GM12878 (cell line): Measurements from ENCODE around the gene APOBEC3C. TPM values are rescaled to one million over a fixed set of nuclear protein-coding genes. Genes with fewer than 3 reads are reported as not detected.
"Not testable (repeated sequence)": the region's sequence is repeated elsewhere in the genome, so short reads cannot be mapped to it uniquely, and the experiment has no call there.

Experiments used
- ATAC-seq: fragments of 200-7000 bp; cut with Tn5 transposase; 3 replicates; pipeline ENCODE4 v1.9.1; 2020; ENCODE audit warnings: mild to moderate bottlenecking, moderate library complexity
- BruUV-seq: library from RNA; stranded (reverse); fragments of 400-500 nt; replicated peaks from 2 replicates; lab custom pipeline; 2021; lab: Mats Ljungman, UMichigan
- CTCF ChIA-PET: fragments of 300-600 bp; sonication (Branson Sonifier 250); formaldehyde crosslinking; extraction: SDS; loops from one replicate; lab custom pipeline; 2021; ENCODE audit warnings: inconsistent platforms; lab: Yijun Ruan, JAX
- POLR2A ChIA-PET: fragments of 350-600 bp; formaldehyde crosslinking; extraction: SDS; loops from one replicate; lab custom pipeline; 2021; ENCODE audit warnings: inconsistent platforms; lab: Charles Lee
- RAD21 ChIA-PET: fragments of 300-600 bp; sonication (Branson Sonifier 250); formaldehyde crosslinking; loops from one replicate; lab custom pipeline; 2023; ENCODE audit warnings: antibody characterized with exemption; ENCODE audit not compliant: unreplicated experiment; lab: Charles Lee
- SMC1A ChIA-PET: fragments of 300-600 bp; sonication (Branson Sonifier 250); formaldehyde crosslinking; loops from one replicate; lab custom pipeline; 2023; ENCODE audit not compliant: unreplicated experiment, uncharacterized antibody; lab: Charles Lee
- DNase-seq: peaks from one replicate; pipeline ENCODE4 v3.0.0-alpha.2; 2011; ENCODE audit warnings: low read depth, low spot score
- FAIRE-seq: peaks from 3 replicates; lab custom pipeline; 2011; peaks lifted over from hg19 to GRCh38; lab: Jason Lieb, UNC
- H2AFZ ChIP-seq: 2 replicates; pipeline ENCODE4 v1.6.0; 2011; ENCODE audit warnings: low read depth, low read length, control low read depth; ENCODE audit not compliant: control insufficient read depth
- H3K27ac ChIP-seq: 2 replicates; pipeline ENCODE4 v1.5.1; 2011; ENCODE audit warnings: control low read depth; ENCODE audit not compliant: control insufficient read depth, insufficient read depth
- H3K27me3 ChIP-seq, 2 experiments: replicated peaks in 1 of 2; 2 replicates each; pipeline versions ENCODE4 v1.6.0 to v1.6.1; 2011; ENCODE audit warnings: low read length in 1 of 2; ENCODE audit not compliant: control insufficient read depth in 2 of 2, insufficient read depth in 2 of 2
- H3K36me3 ChIP-seq, 2 experiments: 2 replicates each; pipeline ENCODE4 v1.5.1; 2011; ENCODE audit warnings: low read length in 1 of 2; ENCODE audit not compliant: control insufficient read depth in 2 of 2, insufficient read depth in 2 of 2
- H3K4me1 ChIP-seq: 2 replicates; pipeline ENCODE4 v1.6.1; 2011; ENCODE audit warnings: mild to moderate bottlenecking, low read length, moderate library complexity, mixed read lengths; ENCODE audit not compliant: control insufficient read depth, insufficient read depth
- H3K4me2 ChIP-seq: 2 replicates; pipeline ENCODE4 v1.6.0; 2011; ENCODE audit warnings: control low read depth; ENCODE audit not compliant: control insufficient read depth, insufficient read depth
- H3K4me3 ChIP-seq: fragments of 200-600 bp; sonication (generic); 2 replicates; pipeline ENCODE4 v1.5.1; 2016
- H3K79me2 ChIP-seq: 2 replicates; pipeline ENCODE4 v1.6.0; 2011; ENCODE audit warnings: low read length; ENCODE audit not compliant: control insufficient read depth, insufficient read depth
- H3K9ac ChIP-seq: 2 replicates; pipeline ENCODE4 v1.8.0; 2011; ENCODE audit warnings: low read length, control low read depth, mixed read lengths; ENCODE audit not compliant: control insufficient read depth, insufficient read depth
- H3K9me3 ChIP-seq: replicated peaks from 3 replicates; pipeline ENCODE4 v1.5.1; 2011; ENCODE audit warnings: mild to moderate bottlenecking, low read length; ENCODE audit not compliant: control insufficient read depth, insufficient read depth
- H4K20me1 ChIP-seq: 2 replicates; pipeline ENCODE4 v1.6.0; 2011; ENCODE audit not compliant: control insufficient read depth, insufficient read depth
- ATF7 ChIP-seq: fragments of 450-650 bp; IDR thresholded peaks from 2 replicates; pipeline ENCODE4 v1.6.1; 2016; ENCODE audit warnings: low read depth, mild to moderate bottlenecking
- CEBPB ChIP-seq, 2 experiments: fragments of 150-350 bp in 1 of 2; IDR thresholded peaks; 2 replicates each; pipeline ENCODE4 v1.6.1; 2012 to 2014; ENCODE audit warnings: low read depth in 2 of 2, low read length in 2 of 2, borderline replicate concordance in 1 of 2, inconsistent platforms in 1 of 2
- FOXM1 ChIP-seq: IDR thresholded peaks from 2 replicates; pipeline ENCODE4 v1.6.1; 2012; ENCODE audit warnings: low read depth, mild to moderate bottlenecking, inconsistent platforms, low read length, moderate library complexity
- GATAD2B ChIP-seq: fragments of 450-650 bp; conservative IDR thresholded peaks from 2 replicates; pipeline ENCODE4 v1.6.1; 2017; ENCODE audit warnings: low read depth, mild to moderate bottlenecking, moderate library complexity
- IKZF1 ChIP-seq: fragments of 450-650 bp; conservative IDR thresholded peaks from 2 replicates; pipeline ENCODE4 v1.6.1; 2017; ENCODE audit warnings: antibody characterized with exemption, mild to moderate bottlenecking
- IKZF2 ChIP-seq, 2 experiments: fragments of 450-650 bp; IDR thresholded peaks; 2 replicates each; pipeline ENCODE4 v1.6.1; 2017; ENCODE audit warnings: mild to moderate bottlenecking in 2 of 2, moderate library complexity in 2 of 2
- NFIC ChIP-seq: IDR thresholded peaks from 2 replicates; pipeline ENCODE4 v1.6.1; 2012; ENCODE audit warnings: low read depth, mild to moderate bottlenecking, inconsistent platforms, low read length, moderate library complexity
- POLR2A ChIP-seq: IDR thresholded peaks from 2 replicates; pipeline ENCODE4 v1.6.1; 2011; ENCODE audit warnings: low read depth, mild to moderate bottlenecking, low read length
- RUNX3 ChIP-seq: IDR thresholded peaks from 2 replicates; pipeline ENCODE4 v1.6.1; 2012; ENCODE audit warnings: low read length, inconsistent platforms
- SMAD1 ChIP-seq: fragments of 450-650 bp; IDR thresholded peaks from 2 replicates; pipeline ENCODE4 v1.6.1; 2018; ENCODE audit warnings: mild to moderate bottlenecking, low read depth; ENCODE audit not compliant: partially characterized antibody
- ZBED1 ChIP-seq: IDR thresholded peaks from 2 replicates; pipeline ENCODE4 v1.6.1; 2016; ENCODE audit warnings: borderline replicate concordance
- WGBS: methylation state at CpG from one replicate; pipeline ENCODE4 v1.1.6; 2016; ENCODE audit warnings: low lambda C conversion rate; ENCODE audit not compliant: insufficient replicate concordance, insufficient coverage; ENCODE audit errors: missing lambda C conversion rate; 5-methylcytosine and 5-hydroxymethylcytosine counted together
- in situ Hi-C: fragments of 300-500 bp; cut with MboI; formaldehyde crosslinking; loops from 9 replicates; pipeline ENCODE4 v1.14.3; 2018; ENCODE audit warnings: mixed read lengths
- intact Hi-C: fragments of 100-400 bp; cut with micrococcal nuclease; formaldehyde crosslinking; loops from one replicate; pipeline ENCODE4 v1.14.2; 2022; ENCODE audit not compliant: unreplicated experiment
- polyA plus RNA-seq, 11 experiments: library from polyadenylated mRNA; depleted of rRNA in 4 of 11; unstranded in 6 of 11; stranded (reverse) in 5 of 11; fragments of >200 nt; fragmentation: Nextera tagmentation in 4 of 11; fragmentation: Illumina TruSeq in 1 of 11; extraction: Ambion mirVana in 4 of 11; extraction: Trizol in 1 of 11; gene quantifications; 1 replicate in 1 of 11; 2 replicates in 10 of 11; pipeline versions ENCODE4 v1.2.1 to v1.2.3, GENCODE V29; 2011 to 2016; ENCODE audit warnings: inconsistent platforms in 2 of 11, missing spikeins in 2 of 11, low read depth in 1 of 11
- total RNA-seq, 4 experiments: library from RNA; depleted of rRNA in 3 of 4; stranded (reverse); fragments of >200 nt in 3 of 4; fragmentation: Illumina TruSeq in 1 of 4; extraction: Trizol in 1 of 4; gene quantifications; 2 replicates each; pipeline versions ENCODE4 v1.2.1 to v1.2.3, GENCODE V29; 2013 to 2021
- TF ChIP-seq, protein P1 (sequence below): fragments of 450-650 bp; IDR thresholded peaks from 2 replicates; pipeline ENCODE4 v1.6.1; 2017; ENCODE audit warnings: mild to moderate bottlenecking, low read depth, inconsistent platforms; ENCODE audit not compliant: poor library complexity, severe bottlenecking
- TF ChIP-seq, protein P2 (sequence below): fragments of 450-650 bp; formaldehyde crosslinking; IDR thresholded peaks from 2 replicates; pipeline ENCODE4 v1.4.0; 2022; ENCODE audit warnings: mild to moderate bottlenecking, moderate library complexity
- TF ChIP-seq, protein P3 (sequence below): fragments of 450-650 bp; IDR thresholded peaks from 2 replicates; pipeline ENCODE4 v1.6.1; 2016; ENCODE audit warnings: mild to moderate bottlenecking

The APOBEC3C gene
- total and polyA plus RNA-seq, 10 of the 15 experiments (the other 5 are each of a cell fraction or from before 2014, with no cell fraction given): 22.9 to 290 (median 156) TPM

DNA sequence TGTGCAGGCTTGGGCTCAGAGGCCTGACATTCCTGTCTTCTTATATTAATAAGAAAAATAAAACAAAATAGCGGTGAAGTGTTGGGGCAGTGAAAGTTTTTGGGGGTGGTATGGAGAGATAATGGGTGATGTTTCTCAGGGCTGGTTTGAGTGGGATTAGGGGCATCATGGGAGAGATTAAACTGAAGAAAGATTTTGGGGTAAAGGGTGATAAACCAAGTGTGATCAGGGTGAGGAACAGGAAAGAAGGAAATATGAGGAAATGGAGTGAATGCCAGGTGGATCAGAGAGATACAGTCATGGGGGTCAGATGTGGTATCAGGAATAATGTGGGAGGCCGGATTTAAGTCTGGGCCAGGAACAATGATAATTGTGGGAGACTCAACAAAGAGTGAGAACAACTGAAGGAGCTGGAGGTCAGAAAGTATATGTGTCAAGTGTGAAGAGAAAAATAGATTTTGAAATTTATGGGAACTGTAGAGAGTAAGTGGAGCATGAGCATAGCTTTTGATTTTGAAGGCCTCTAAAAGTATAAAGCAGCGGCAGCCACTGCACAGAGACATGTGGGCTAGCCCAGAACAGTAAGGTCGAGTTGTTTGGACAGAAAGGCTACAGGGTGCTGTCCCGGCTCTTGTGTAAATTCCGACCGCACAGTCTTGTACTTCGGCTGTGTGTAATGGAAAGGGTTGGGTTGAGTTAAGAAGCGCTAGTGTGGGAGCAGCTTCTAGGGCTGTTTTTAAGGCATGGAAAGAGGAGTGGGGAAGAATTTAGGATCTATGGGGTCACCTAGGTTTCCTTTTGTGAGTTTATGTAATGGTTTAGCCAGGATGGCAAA, 52.6 kb downstream of the APOBEC3C start:
- H4K20me1 ChIP-seq, H3K36me3 ChIP-seq, H3K27me3 ChIP-seq, DNase-seq, FAIRE-seq, in situ Hi-C loops, H3K9me3 ChIP-seq: not testable (repeated sequence)
- peak; percentile 66 for ATAC-seq
- Histone ChIP-seq H3K4me3 (peak overlapping the region; percentile 63), H3K9ac (peak overlapping the region; percentile 70), H3K27ac (peak overlapping the region; percentile 92), H3K4me1 (peaks cover 53% of the 10 kb centered on the region), H3K79me2 (peaks cover 16% of the 10 kb centered on the region), H2AFZ (peak overlapping the region; percentile 0), H3K4me2 (peak overlapping the region; percentile 95)
- CTCF ChIA-PET: interaction anchor here (0.7 to 2.0 kb wide), 6 partner anchors 32 to 242 kb away, joined by 3 to 13 read pairs (median 4); no protein-coding TSS in a partner anchor
- TSS peak; percentile 93 for BruUV-seq
- intact Hi-C loops: loop anchor here (2.0 kb wide), 3 partner anchors 32 to 52 kb away; partner anchors contain the start of gene APOBEC3C
- SMC1A ChIA-PET: interaction anchor here (0.8 to 3.5 kb wide), 7 partner anchors 9 to 83 kb away, joined by 3 to 30 read pairs (median 3); partner anchors contain the start of gene APOBEC3H
- RAD21 ChIA-PET: interaction anchor here (0.7 to 3.0 kb wide), 13 partner anchors 10 to 197 kb away, joined by 3 to 30 read pairs (median 5); partner anchors contain the start of genes APOBEC3B, APOBEC3C, APOBEC3G and APOBEC3H
- POLR2A ChIA-PET: interaction anchor here (0.7 to 3.5 kb wide), 6 partner anchors 15 to 82 kb away, joined by 3 to 49 read pairs (median 8); partner anchors contain the start of gene APOBEC3H
- WGBS: under 1% methylated on average over 9 of the region's 9 CpGs
- TF ChIP-seq CEBPB (IDR thresholded peaks at IDR 0.05; ENCODE audit: borderline replicate concordance in 1 of 2, low read depth in 2 of 2, low read length in 2 of 2) (peak in 1 of 2 experiments; percentile 8; a peak in 1 of 4 replicates), FOXM1 (peak; percentile 16; the same call in 1 of the 2 replicates), RUNX3 (peak; percentile 72), GATAD2B (0 out of 2 replicates have a peak, but pooled peaks have one; percentile 22), ATF7 (peak; percentile 66), IKZF2 (IDR thresholded peaks at IDR 0.05) (peak; percentile 22 to 27; a peak in 3 of 4 replicates), ZBED1 (peak; percentile 43; the same call in 1 of the 2 replicates), IKZF1 (peak; percentile 50; the same call in 1 of the 2 replicates), NFIC (0 out of 2 replicates have a peak, but pooled peaks have one; percentile 9), POLR2A (peak; percentile 61; the same call in 1 of the 2 replicates), SMAD1 (peak; percentile 41)
- TF ChIP-seq, protein P1, sequence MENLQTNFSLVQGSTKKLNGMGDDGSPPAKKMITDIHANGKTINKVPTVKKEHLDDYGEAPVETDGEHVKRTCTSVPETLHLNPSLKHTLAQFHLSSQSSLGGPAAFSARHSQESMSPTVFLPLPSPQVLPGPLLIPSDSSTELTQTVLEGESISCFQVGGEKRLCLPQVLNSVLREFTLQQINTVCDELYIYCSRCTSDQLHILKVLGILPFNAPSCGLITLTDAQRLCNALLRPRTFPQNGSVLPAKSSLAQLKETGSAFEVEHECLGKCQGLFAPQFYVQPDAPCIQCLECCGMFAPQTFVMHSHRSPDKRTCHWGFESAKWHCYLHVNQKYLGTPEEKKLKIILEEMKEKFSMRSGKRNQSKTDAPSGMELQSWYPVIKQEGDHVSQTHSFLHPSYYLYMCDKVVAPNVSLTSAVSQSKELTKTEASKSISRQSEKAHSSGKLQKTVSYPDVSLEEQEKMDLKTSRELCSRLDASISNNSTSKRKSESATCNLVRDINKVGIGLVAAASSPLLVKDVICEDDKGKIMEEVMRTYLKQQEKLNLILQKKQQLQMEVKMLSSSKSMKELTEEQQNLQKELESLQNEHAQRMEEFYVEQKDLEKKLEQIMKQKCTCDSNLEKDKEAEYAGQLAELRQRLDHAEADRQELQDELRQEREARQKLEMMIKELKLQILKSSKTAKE: peak; percentile 17
- TF ChIP-seq, protein P2, sequence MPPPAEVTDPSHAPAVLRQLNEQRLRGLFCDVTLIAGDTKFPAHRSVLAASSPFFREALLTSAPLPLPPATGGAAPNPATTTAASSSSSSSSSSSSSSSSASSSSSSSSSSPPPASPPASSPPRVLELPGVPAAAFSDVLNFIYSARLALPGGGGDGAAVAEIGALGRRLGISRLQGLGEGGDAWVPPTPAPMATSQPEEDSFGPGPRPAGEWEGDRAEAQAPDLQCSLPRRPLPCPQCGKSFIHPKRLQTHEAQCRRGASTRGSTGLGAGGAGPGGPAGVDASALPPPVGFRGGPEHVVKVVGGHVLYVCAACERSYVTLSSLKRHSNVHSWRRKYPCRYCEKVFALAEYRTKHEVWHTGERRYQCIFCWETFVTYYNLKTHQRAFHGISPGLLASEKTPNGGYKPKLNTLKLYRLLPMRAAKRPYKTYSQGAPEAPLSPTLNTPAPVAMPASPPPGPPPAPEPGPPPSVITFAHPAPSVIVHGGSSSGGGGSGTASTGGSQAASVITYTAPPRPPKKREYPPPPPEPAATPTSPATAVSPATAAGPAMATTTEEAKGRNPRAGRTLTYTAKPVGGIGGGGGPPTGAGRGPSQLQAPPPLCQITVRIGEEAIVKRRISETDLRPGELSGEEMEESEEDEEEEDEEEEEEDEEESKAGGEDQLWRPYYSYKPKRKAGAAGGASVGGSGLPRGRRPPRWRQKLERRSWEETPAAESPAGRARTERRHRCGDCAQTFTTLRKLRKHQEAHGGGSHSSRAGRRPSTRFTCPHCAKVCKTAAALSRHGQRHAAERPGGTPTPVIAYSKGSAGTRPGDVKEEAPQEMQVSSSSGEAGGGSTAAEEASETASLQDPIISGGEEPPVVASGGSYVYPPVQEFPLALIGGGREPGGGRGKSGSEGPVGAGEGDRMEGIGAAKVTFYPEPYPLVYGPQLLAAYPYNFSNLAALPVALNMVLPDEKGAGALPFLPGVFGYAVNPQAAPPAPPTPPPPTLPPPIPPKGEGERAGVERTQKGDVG (CRISPR knock-in tag): peak; percentile 46; the same call in 1 of the 2 replicates
- TF ChIP-seq, protein P3, sequence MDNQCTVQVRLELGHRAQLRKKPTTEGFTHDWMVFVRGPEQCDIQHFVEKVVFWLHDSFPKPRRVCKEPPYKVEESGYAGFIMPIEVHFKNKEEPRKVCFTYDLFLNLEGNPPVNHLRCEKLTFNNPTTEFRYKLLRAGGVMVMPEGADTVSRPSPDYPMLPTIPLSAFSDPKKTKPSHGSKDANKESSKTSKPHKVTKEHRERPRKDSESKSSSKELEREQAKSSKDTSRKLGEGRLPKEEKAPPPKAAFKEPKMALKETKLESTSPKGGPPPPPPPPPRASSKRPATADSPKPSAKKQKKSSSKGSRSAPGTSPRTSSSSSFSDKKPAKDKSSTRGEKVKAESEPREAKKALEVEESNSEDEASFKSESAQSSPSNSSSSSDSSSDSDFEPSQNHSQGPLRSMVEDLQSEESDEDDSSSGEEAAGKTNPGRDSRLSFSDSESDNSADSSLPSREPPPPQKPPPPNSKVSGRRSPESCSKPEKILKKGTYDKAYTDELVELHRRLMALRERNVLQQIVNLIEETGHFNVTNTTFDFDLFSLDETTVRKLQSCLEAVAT: peak; percentile 88
